Measurements from ENCODE around the gene AIFM1.

AIFM1 gene

DNA sequence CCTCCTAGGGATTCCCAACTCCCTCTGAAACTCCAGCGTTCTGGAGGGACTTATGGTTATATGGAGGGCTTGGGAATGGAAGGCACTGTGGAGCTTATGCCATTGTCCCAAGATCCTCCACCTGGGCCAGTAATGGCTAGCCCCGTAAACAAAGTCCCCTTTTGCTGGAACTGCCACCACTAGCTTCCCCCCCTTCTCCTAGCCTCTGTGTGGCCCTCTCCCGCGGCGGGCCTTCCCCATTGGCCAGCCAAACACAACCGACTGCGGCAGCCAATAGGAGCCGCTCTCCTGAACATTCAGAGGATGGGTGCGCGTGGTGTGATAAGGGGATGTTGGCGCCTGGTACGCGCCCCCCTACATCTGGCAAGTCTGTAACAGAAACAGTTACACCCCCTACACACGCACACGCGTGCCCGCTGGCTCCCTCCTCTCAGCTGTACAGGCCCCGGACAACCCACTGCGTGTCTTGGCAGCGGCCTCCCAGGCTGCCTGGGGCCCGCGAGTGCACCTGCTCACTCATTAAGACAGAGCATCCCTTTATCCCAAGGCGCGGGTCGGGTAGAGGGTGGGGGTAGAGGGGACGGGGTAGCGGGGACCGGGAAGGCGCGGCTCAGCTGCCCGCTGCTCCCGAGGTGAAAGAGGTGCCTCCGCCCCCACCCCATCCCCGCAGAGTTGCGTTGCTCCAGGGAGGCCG is 5.3 kb upstream of the AIFM1 start:
- peak; percentile 85 for DNase-seq

DNA sequence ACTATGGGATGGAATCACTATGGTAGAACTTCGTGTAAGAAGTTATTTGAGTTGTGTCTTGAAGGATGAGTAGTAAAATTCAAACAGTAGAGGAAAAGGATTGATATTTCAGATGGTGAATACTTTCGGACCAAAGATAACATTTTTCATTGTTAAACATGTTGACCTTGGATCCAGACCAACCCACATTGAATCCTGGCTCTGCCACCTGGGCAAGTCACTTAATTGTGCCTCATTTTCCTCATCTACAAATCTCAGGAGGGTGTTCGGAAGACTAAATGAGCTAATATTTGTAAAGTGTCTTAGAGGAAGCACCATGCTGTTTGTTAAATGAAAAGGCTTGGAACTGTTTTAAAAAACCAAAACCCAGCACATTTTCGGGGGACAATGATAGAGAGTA is 1.4 kb upstream of the AIFM1 start:
- DNase-seq = no peak

DNA sequence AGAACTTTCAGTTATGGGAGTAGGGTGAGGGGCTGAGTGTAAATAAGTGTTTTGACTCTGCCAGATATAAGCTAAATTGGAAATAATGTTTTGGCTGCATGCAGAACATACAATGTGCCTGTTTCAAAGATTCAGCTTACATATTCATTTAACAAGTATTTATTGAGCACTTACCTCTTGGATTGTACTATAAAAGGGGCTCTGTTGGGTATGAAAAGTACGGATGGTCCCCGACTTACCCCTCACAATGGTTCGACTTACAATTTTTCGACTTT is 799 bp upstream of the AIFM1 start:
- no peak for DNase-seq

DNA sequence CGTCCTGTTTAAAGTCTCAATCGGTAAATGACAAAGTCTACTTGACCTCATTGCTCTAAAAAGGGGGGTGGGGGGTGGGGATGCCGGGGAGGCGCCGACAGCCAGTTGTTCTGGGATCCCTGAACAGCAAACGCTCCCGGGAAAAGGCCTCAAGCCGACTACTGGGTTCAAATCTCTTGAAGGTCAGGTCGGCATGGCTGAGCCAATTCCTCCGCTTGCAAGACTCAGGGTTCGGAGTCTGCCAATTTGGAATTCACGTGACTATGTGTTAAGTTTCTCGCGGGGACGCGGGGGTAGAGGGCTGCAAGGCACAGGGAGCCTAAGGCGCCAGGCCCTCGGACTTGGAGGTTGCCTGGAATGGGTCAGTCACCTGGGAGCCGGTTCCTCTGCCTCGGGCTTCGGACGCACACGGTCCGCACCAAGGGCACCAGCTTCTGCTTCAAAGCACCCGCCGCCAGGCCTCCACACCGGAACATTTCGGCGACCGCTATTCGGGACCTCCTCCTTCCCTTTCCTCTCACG is 399 bp downstream of the AIFM1 start:
- peak; percentile 45 for DNase-seq

GRCh38 chrX:130163398-130163797 is 2.2 kb downstream of the AIFM1 start:
- no peak for DNase-seq

DNA sequence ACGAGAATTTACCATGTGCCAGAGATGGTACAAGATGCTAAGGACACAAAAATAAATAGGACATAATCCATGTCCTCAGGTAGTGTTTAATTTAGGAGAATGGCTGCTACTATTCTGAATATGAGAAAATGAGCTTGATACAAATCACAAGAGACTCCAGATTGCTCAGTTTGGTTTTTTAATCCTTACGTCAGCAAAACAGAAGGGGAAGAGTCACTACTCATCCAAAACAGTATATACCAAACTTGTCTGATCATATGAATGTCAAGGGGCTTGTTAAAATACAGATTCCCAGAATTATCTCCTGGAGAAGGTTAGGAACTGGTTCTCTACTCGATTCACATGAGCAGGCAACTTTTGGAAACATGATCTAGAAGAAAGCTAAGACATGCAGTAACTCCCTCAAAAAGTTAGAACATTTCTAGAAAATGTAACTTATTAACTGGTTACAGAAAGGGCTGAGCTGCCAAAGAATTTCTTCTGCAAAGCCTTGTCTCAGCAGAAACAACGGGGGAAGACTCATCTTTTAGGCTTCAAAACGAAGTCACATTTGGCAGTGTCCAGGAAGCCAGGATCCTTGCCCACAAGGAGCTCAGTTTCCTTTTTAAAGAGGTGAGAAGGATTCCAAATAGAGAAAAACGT is 3.4 kb downstream of the AIFM1 start:
- no peak for DNase-seq

GRCh38 chrX:130159776-130160175 is 5.9 kb downstream of the AIFM1 start:
- DNase-seq = no peak

DNA sequence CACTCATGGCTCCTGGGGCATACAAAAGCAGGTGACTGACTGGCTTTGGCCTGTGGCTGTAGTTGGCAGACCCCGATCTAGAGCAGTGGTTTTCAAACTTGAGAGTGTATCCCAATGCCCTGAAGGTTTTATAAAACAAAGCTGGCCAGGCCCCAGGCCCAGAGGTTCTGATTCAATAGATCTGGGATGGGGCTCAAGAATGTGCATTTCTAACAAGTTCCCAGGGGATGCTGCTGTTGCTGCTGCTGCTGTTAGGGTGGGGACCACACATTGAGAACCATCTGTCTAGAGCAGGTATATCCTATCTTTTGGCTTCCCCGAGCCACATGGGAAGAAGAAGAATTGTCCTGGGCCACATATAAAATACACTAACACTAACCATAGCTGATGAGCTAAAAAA is 7.3 kb downstream of the AIFM1 start:
- DNase-seq = no peak

DNA sequence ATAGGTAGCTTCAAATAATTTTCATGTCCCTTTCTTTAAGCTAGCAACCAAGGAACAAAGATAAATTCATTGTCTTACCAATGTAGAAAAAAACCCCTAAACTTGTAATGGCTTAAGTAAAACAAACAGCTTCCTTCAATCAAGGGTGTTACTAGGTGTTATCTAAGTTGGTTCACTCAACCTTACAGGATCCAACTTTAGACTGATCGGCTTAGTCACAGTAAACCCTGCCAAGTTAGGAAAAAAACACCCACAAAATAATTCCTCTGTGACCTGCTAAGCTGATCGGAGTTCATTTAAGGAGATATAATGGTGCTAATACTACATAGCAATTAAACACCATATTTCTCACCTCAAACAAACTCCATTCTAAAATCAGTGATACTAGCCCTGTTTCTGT is 10.1 kb downstream of the AIFM1 start:
- no peak for DNase-seq

DNA sequence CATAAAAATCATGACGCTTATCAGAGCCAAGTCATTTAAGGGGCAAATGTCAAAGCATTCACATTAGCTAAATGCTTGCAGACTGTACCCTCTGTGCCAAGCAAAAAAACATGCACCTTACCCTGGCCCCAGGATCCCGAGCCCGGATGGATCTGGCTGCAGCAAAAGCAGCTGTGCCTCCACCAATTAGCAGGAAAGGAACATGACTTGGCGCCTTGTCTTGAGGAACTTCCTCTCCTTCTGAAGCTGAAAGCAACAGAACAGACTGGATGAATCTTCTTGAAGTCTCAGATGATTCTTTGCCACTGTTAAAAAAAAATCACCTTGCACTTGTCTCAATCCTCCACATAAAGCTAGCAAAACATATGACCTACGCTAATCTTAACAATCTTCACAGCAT is 18.0 kb downstream of the AIFM1 start:
- DNase-seq = no peak

- no peak for DNase-seq
Measured at GRCh38 chrX:130145123-130145522, 20.5 kb downstream of the AIFM1 start.

DNA sequence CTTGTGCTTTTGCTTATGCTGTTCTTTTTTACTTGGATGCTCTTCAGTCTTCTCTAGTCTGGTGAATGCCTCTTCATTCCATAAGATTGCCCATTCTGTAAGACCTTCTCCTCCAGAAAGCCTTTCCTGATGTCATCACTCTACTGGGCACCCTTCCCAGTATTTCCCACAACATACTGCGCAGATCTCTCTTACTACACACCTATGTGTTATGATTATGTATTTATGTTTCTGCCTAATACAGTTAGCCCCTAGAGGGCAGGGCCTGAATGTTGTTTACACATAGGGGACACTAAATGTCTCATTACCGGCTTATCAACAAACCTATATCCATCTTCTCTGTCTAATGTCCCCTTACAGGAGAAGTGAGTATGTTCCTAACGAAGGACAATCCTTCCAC is 21.1 kb downstream of the AIFM1 start:
- DNase-seq = peak; percentile 18

GRCh38 chrX:130139474-130140201 is 26.0 kb downstream of the AIFM1 start:
- peak; percentile 34 for DNase-seq

- no peak for DNase-seq
Measured at GRCh38 chrX:130136961-130137360, 28.7 kb downstream of the AIFM1 start.

- DNase-seq = no peak
Measured at GRCh38 chrX:130136496-130136895, 29.1 kb downstream of the AIFM1 start.

DNA sequence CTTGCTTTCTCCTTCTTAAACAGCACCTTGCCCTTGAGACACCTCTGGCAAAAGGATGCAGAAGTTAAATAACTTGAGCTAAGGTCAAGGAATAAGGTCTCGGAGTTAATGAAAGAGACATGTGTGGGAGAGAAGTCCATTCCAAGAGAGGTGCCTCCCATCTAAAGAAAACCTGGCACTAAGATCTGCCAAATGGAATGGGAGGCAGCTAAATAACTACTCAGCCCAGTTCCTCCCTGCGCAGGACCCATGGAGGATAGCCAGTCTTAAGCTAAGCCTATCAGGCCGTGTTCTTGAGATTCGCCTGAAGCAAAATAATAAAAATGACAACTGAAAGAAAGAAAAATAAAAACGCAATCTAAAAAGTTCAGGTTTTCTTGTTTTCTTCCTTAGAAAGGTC is 34.7 kb downstream of the AIFM1 start:
- no peak for DNase-seq

DNA sequence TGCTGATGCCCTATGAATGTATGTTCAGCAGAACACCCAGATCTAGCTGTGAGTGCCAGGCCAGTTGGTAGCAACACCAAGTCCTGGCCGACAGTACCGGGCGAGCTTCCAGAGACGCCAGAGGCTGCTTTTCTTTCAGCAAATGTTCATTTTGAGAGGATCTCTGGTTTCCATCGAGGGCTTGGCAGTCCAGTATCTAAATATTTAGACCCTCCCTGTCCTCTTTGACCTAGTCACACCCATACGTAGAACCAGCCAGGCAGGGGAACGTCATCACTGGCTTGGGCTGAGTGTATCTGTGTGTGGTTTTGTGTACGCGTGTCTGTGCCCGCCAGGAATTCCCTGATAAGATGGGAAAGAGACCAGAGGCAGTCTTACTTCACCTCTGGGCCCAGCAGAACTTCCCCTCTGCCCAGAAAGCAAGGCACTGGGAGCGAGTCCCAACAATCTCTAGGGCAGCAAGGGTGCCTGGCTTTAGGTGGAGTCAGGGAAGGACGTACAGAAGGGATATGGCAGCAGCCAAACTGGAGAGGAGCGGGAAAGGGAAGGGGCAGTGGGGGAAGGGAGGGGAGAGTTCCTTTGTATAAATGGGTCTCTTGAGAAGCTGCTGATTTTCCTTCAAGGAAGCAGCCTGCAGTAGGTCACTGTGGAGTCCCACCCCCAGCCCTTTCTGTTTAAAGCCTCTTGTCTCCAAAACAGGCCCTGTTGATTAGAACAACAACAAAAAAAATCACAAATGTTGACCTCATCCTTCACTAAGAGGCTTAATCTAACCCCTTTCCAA is 40.4 kb downstream of the AIFM1 start:
- peak; percentile 22 for DNase-seq

GRCh38 chrX:130124577-130124976 is 41.1 kb downstream of the AIFM1 start:
- no peak for DNase-seq

- no peak for DNase-seq
Measured at GRCh38 chrX:130121505-130121800, 44.2 kb downstream of the AIFM1 start.

- peak; percentile 80 for DNase-seq
Measured at GRCh38 chrX:130120746-130121504, 44.7 kb downstream of the AIFM1 start.

DNA sequence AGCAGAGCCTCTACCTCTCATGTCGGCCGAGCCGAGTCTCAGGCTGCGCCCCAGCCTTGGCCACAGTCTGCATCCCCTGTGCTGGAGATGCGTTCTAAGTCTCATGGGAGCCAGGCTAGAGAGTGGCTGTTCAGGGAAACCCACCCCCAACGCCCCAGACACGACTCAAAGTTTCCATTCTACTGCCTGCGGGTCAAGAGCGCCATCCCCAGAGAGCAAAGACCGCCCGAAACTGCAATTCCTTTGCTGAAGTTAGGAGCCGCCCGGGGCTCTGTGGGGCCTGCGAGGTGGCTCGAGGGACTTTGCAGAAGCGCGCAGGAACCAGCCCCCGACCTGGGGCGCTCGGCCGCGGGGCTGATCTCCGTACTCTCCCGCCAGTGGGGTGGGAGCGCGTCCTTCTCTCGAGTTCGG is 45.3 kb downstream of the AIFM1 start:
- DNase-seq = peak; percentile 44

DNA sequence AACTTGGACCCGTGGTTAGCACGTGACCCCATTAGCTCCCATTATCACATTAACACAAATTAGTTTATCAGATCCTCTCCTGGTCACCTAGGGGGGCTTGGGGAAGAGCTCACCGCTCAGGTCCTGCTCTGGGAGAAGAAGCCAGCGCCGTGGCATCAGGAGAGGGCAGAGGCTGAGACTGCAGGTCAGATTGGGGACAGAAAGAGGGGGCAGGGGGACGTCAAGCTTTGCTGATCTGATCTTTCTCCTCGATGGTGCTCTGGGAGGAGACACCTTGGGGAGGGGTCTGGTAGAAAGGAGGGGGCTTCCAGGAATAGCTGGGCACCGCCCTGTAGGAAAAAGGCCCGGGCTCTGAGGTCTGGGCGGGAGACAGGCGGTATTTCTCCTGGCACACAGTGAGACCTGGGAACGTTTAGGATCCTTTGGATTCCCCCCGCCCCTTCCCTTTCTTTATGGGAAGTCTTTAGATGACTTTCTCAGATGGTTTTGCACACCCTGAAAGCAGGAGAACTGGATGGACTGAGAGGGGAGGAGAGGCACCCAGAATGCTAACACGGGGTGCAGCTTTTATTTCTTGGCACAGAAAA is 46.2 kb downstream of the AIFM1 start:
- DNase-seq = no peak

Data from hematopoietic multipotent progenitor cell treated with erythropoietin and hydrocortisone succinate and interleukin-3 and kit ligand, for 6 days (in vitro differentiated cells).